ENCODE results near the gene WDR62. TPM values are rescaled to one million over a fixed set of nuclear protein-coding genes. Genes with fewer than 3 reads are reported as not detected.
A peak's percentile ranks its signal among the peaks of the same experiment; 100 is the strongest.

Gene WDR62
- polyA plus RNA-seq, 1 experiment = 1.2 TPM

DNA sequence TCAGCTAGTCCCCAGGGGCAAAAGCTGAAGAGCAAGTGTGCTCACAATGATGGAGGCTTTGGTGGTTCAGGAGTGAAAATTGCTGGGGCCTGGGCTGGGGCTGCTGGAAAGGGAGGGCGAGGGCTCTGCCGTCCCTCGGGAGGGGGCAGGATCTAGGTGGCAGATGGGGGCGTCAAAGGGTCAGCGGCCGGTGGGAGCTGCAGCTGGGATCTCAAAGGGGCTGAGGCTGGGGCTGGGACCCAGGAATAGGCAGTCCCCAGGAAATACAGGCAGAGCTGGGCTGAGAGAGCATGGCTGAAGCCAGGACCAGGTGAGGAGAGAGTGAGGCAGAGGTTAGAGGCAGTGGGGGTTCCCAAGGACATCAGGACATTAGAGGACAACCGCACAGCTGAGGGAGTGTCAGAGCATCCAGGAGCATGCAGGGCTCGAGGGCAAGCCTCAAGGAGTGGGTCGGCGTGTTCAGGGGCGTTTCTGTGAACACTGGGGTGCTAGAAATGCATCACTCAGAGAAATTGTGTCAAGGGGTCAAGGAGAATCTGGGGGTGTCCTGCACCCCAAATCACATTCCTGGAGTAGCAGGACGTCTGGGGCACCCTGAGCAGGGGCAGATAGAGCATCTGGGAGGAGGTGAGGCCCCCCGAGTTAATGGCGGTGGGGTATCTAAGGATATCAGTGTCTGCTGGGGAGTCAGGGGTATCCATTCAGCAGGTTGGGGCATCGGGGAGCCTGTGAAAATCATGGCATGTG, 44.9 kb upstream of the WDR62 start:
- ChIA-PET CTCF (no interaction called here), POLR2A (interaction anchor here (0.6 kb wide), 1 partner anchor 32 kb away, joined by 4 read pairs; no protein-coding TSS in a partner anchor)
- no peak for TF ChIP-seq CTCF (IDR thresholded peaks at IDR 0.05; ENCODE audit: low read depth, low read length)
- no peaks in the 10 kb centered on the region for H3K27me3 ChIP-seq (ENCODE audit: control insufficient read depth, insufficient read depth, low read length)
- peak overlapping the region; percentile 11 for H3K27ac ChIP-seq (ENCODE audit: low read depth, low read length)
- no peak for DNase-seq (ENCODE audit: low read depth, low spot score)
- H3K4me3 ChIP-seq (ENCODE audit: low read depth, low read length) = peak overlapping the region; percentile 50
- no peaks in the 10 kb centered on the region for H3K9me3 ChIP-seq (ENCODE audit: control insufficient read depth, insufficient read depth, low read length)

GRCh38 chr19:36010402-36010801, 44.3 kb upstream of the WDR62 start:
- ChIA-PET CTCF (no interaction called here), POLR2A (no interaction called here)
- DNase-seq (ENCODE audit: low read depth, low spot score) = no peak
- H3K27me3 ChIP-seq (ENCODE audit: control insufficient read depth, insufficient read depth, low read length) = no peaks in the 10 kb centered on the region
- no peak overlapping the region for H3K4me3 ChIP-seq (ENCODE audit: low read depth, low read length)
- H3K9me3 ChIP-seq (ENCODE audit: control insufficient read depth, insufficient read depth, low read length) = no peaks in the 10 kb centered on the region
- TF ChIP-seq CTCF (IDR thresholded peaks at IDR 0.05; ENCODE audit: low read depth, low read length) = no peak
- H3K27ac ChIP-seq (ENCODE audit: low read depth, low read length) = no peak overlapping the region

DNA sequence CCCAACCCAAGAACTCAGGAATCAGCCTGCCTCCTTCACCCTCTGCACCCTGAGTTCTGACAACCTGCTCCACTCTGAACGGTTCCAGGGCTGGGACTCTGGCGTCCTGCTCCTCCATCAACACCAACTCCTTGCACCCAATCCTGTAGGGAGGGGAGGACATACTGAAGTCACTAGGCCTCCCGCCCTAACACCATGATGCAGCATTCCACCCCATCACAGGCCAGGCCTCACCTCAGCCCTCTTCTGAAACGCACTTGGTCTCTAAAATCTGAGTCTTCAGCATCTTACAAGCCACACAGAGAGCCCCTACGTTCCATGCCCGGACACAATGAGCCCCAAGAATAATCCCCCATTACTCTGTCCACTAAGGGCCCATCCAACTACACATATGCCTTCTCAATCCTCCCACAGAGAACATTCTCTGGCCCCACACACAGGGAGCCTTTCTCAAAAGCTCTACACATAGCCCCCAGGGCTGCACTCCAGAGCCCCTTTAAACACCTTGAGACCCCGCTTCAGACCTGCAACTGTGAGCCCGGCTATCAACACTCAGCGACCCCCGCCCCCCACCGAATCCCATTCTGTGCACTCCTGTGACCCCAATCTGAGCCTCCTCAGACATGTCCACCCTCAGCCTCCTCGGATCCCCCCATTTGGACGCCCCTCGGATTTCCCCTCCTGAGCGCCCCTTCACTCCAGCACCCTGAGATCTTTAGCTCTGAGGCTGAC, 41.3 kb upstream of the WDR62 start:
- POLR2A ChIA-PET = interaction anchor here (0.6 to 1.1 kb wide), 4 partner anchors 10 to 41 kb away, joined by 3 to 18 read pairs (median 6); partner anchors contain the start of gene THAP8
- Histone ChIP-seq H3K4me3 (ENCODE audit: low read depth, low read length) (peak overlapping the region; percentile 89), H3K9me3 (ENCODE audit: control insufficient read depth, insufficient read depth, low read length) (no peaks in the 10 kb centered on the region), H3K27me3 (ENCODE audit: control insufficient read depth, insufficient read depth, low read length) (no peaks in the 10 kb centered on the region), H3K27ac (ENCODE audit: low read depth, low read length) (peak overlapping the region; percentile 2)
- DNase-seq (ENCODE audit: low read depth, low spot score) = no peak
- TF ChIP-seq CTCF (IDR thresholded peaks at IDR 0.05; ENCODE audit: low read depth, low read length) = no peak
- CTCF ChIA-PET = interaction anchor here (1.0 kb wide), 1 partner anchor 132 kb away, joined by 3 read pairs; no protein-coding TSS in a partner anchor

GRCh38 chr19:36014012-36014924, 40.4 kb upstream of the WDR62 start, which contains the start of gene ALKBH6:
Gene ALKBH6, minus strand, starts transcription at chr19:36014213. Its CDS starts 816 bp downstream, at chr19:36013397.
- ChIA-PET CTCF (interaction anchor here (1.0 kb wide), 1 partner anchor 132 kb away, joined by 3 read pairs; no protein-coding TSS in a partner anchor), POLR2A (interaction anchor here (0.6 to 1.1 kb wide), 5 partner anchors 11 to 154 kb away, joined by 3 to 18 read pairs (median 3); partner anchors contain the start of gene THAP8)
- H3K27ac ChIP-seq (ENCODE audit: low read depth, low read length) = peak within 1 kb of the TSS; percentile 2

More at GRCh38 chr19:36014012-36014924, 40.4 kb upstream of the WDR62 start, which contains the start of gene ALKBH6:
- peak; percentile 93 for DNase-seq (ENCODE audit: low read depth, low spot score)
- Histone ChIP-seq H3K27me3 (ENCODE audit: control insufficient read depth, insufficient read depth, low read length) (no peaks in the 10 kb centered on the region), H3K4me3 (ENCODE audit: low read depth, low read length) (peak within 1 kb of the TSS; percentile 89), H3K9me3 (ENCODE audit: control insufficient read depth, insufficient read depth, low read length) (no peaks in the 10 kb centered on the region)
- no peak for TF ChIP-seq CTCF (IDR thresholded peaks at IDR 0.05; ENCODE audit: low read depth, low read length)

All from AG04450 (cell line).